ENCODE results near the gene PCDH9.
"Not testable (repeated sequence)": the region's sequence is repeated elsewhere in the genome, so short reads cannot be mapped to it uniquely, and the experiment has no call there.

PCDH9 gene

GRCh38 chr13:66794340-66795031 is 435.6 kb downstream of the PCDH9 start:
- H3K4me3 ChIP-seq (ENCODE audit: low read depth, low read length), result no peak overlapping the region

- H3K4me3 ChIP-seq (ENCODE audit: low read depth, low read length), result no peak overlapping the region
Observed at GRCh38 chr13:66790861-66791260, 439.3 kb downstream of the PCDH9 start.

GRCh38 chr13:66781241-66781640 is 448.9 kb downstream of the PCDH9 start:
- H3K4me3 ChIP-seq (ENCODE audit: low read depth, low read length), result no peak overlapping the region

- no peak overlapping the region for H3K4me3 ChIP-seq (ENCODE audit: low read depth, low read length)
Observed at GRCh38 chr13:66780814-66781213, 449.3 kb downstream of the PCDH9 start.

- no peak overlapping the region for H3K4me3 ChIP-seq (ENCODE audit: low read depth, low read length)
Observed at GRCh38 chr13:66778461-66778860, 451.7 kb downstream of the PCDH9 start.

- H3K4me3 ChIP-seq (ENCODE audit: low read depth, low read length), result no peak overlapping the region
Observed at GRCh38 chr13:66775196-66775595, 454.9 kb downstream of the PCDH9 start.

GRCh38 chr13:66774046-66774445 is 456.1 kb downstream of the PCDH9 start:
- H3K4me3 ChIP-seq (ENCODE audit: low read depth, low read length), result no peak overlapping the region

- no peak overlapping the region for H3K4me3 ChIP-seq (ENCODE audit: low read depth, low read length)
Observed at GRCh38 chr13:66765559-66765958, 464.6 kb downstream of the PCDH9 start.

- not testable (repeated sequence) for H3K4me3 ChIP-seq (ENCODE audit: low read depth, low read length)
Observed at GRCh38 chr13:66760678-66761077, 469.5 kb downstream of the PCDH9 start.

- no peak overlapping the region for H3K4me3 ChIP-seq (ENCODE audit: low read depth, low read length)
Observed at GRCh38 chr13:66759919-66760318, 470.2 kb downstream of the PCDH9 start.

- no peak overlapping the region for H3K4me3 ChIP-seq (ENCODE audit: low read depth, low read length)
Observed at GRCh38 chr13:66751691-66752090, 478.4 kb downstream of the PCDH9 start.

- no peak overlapping the region for H3K4me3 ChIP-seq (ENCODE audit: low read depth, low read length)
Observed at GRCh38 chr13:66748712-66749111, 481.4 kb downstream of the PCDH9 start.

- no peak overlapping the region for H3K4me3 ChIP-seq (ENCODE audit: low read depth, low read length)
Observed at GRCh38 chr13:66745307-66745706, 484.8 kb downstream of the PCDH9 start.

- no peak overlapping the region for H3K4me3 ChIP-seq (ENCODE audit: low read depth, low read length)
Observed at GRCh38 chr13:66723576-66723975, 506.6 kb downstream of the PCDH9 start.

GRCh38 chr13:66716538-66716937 is 513.6 kb downstream of the PCDH9 start:
- H3K4me3 ChIP-seq (ENCODE audit: low read depth, low read length), result no peak overlapping the region

- H3K4me3 ChIP-seq (ENCODE audit: low read depth, low read length), result no peak overlapping the region
Observed at GRCh38 chr13:66714795-66715194, 515.3 kb downstream of the PCDH9 start.

GRCh38 chr13:66704110-66704509 is 526.0 kb downstream of the PCDH9 start:
- H3K4me3 ChIP-seq (ENCODE audit: low read depth, low read length), result no peak overlapping the region

- no peak overlapping the region for H3K4me3 ChIP-seq (ENCODE audit: low read depth, low read length)
Observed at GRCh38 chr13:66703597-66703996, 526.5 kb downstream of the PCDH9 start.

- no peak overlapping the region for H3K4me3 ChIP-seq (ENCODE audit: low read depth, low read length)
Observed at GRCh38 chr13:66700117-66700601, 530.0 kb downstream of the PCDH9 start.

GRCh38 chr13:66693656-66694055 is 536.5 kb downstream of the PCDH9 start:
- no peak overlapping the region for H3K4me3 ChIP-seq (ENCODE audit: low read depth, low read length)

- H3K4me3 ChIP-seq (ENCODE audit: low read depth, low read length), result no peak overlapping the region
Observed at GRCh38 chr13:66691149-66691548, 539.0 kb downstream of the PCDH9 start.

- no peak overlapping the region for H3K4me3 ChIP-seq (ENCODE audit: low read depth, low read length)
Observed at GRCh38 chr13:66689628-66690027, 540.5 kb downstream of the PCDH9 start.

GRCh38 chr13:66689037-66689619 is 541.0 kb downstream of the PCDH9 start:
- no peak overlapping the region for H3K4me3 ChIP-seq (ENCODE audit: low read depth, low read length)

Data from iPS-11a (cell line).